ENCODE data around the gene CAPN3. TPM values are rescaled to one million over a fixed set of nuclear protein-coding genes. Genes with fewer than 3 reads are reported as not detected.

The CAPN3 gene
- total RNA-seq, 4 donors from 2014 or later, result 8.2 to 22.4 (median 13.6) TPM

DNA sequence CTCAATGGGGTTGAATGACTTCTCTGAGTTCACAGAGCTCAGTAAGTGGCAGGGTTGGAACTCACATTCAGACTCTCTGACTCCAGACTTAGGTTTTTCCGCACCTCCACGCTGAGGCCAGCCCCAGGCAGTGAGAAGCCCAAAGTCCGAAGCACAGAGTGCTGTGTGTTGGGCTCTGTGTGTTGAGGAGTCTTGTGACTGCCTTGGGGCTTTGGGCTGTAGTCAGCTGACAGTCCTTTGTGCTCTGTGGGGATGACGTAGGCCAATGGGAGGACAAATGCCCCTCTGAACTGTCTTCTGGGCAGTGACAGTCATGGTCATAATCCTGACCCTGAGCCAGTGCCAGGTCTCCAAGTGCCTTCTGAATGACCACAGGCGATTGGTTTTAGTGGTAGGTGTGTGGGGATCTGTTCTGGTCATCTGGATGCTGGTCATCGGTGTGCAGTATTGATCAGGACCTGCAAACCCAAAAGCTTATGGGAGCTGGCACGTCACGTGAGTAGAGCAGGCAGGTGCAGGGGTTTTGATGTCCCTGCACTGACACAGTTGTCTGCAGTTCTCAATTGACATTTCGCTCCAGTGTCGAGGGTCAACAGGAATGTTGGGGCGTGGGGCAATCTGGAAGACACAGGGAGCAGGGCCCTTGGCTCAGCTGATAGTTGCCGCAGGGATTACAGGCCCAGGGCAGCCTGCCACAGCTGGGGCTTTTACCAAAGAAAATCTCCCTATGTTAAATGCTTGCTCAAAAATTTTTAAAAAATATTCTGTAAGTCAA, 45.3 kb downstream of the CAPN3 start:
- TF ChIP-seq, protein P1, sequence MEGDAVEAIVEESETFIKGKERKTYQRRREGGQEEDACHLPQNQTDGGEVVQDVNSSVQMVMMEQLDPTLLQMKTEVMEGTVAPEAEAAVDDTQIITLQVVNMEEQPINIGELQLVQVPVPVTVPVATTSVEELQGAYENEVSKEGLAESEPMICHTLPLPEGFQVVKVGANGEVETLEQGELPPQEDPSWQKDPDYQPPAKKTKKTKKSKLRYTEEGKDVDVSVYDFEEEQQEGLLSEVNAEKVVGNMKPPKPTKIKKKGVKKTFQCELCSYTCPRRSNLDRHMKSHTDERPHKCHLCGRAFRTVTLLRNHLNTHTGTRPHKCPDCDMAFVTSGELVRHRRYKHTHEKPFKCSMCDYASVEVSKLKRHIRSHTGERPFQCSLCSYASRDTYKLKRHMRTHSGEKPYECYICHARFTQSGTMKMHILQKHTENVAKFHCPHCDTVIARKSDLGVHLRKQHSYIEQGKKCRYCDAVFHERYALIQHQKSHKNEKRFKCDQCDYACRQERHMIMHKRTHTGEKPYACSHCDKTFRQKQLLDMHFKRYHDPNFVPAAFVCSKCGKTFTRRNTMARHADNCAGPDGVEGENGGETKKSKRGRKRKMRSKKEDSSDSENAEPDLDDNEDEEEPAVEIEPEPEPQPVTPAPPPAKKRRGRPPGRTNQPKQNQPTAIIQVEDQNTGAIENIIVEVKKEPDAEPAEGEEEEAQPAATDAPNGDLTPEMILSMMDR (IDR thresholded peaks at IDR 0.05; ENCODE audit: low read depth), result no peak

DNA sequence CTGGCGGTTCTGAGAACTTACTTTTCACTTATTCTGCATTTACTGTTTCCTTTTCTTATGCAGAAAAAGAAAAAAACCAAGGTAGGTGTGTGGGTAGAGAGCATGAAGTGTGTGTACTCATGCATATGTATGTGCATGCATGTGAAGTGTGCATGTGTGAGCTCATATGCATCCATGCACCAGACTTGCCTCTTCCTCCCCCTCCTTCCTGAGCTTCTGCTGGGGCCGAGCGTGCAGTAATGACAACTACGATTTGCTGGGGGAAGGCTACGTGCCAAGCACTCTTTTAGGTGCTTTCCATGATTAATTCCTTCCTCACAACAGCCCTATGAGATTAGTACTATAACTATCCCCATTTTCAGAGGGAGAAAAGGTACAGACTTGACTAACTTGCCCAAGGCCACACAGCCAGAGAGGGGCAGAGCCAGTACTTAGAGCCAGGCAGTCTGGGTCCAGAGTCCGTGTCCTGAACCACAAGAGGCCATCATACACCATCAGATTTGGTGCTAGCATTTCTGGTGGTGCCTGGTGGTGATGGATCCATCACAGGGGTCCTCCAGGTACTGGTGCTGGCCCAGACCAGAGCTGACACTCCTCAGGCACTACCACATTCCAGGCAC, 46.7 kb downstream of the CAPN3 start:
- TF ChIP-seq, protein P1 (IDR thresholded peaks at IDR 0.05; ENCODE audit: low read depth), result no peak

DNA sequence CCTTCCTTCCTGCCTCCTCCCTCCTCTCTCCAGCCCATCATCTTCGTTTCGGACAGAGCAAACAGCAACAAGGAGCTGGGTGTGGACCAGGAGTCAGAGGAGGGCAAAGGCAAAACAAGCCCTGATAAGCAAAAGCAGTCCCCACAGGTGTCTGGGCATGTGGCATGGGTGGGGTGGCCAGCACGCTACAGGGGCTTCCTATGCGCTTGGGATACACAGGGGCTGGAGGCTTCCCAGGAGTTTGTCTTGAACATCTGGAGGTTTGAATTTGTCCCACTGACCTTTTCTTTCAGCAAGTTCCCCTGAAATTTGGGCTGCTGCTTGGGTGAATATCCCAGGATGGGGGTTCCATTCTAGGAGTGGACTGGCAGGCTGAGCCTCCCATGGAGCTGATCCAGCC, 48.9 kb downstream of the CAPN3 start:
- TF ChIP-seq, protein P1 (IDR thresholded peaks at IDR 0.05; ENCODE audit: low read depth), result no peak

DNA sequence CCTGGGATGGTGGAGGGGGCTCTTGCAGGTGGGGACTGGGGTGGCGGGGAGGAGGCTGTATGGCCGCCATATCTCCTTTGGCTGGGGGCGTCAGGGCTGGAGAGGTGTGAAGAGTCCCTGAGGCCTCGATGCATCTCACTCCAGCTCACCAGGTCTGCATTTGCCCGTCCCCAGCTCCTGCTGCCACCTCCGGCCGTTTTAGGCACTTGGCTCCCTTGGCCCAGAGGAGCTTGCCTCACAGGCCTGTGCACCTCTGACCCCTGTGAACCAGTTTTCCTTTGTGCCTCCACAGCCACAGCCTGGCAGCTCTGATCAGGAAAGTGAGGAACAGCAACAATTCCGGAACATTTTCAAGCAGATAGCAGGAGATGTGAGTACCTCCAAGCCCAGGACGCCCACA, 49.7 kb downstream of the CAPN3 start:
- TF ChIP-seq, protein P1 (IDR thresholded peaks at IDR 0.05; ENCODE audit: low read depth), result no peak

DNA sequence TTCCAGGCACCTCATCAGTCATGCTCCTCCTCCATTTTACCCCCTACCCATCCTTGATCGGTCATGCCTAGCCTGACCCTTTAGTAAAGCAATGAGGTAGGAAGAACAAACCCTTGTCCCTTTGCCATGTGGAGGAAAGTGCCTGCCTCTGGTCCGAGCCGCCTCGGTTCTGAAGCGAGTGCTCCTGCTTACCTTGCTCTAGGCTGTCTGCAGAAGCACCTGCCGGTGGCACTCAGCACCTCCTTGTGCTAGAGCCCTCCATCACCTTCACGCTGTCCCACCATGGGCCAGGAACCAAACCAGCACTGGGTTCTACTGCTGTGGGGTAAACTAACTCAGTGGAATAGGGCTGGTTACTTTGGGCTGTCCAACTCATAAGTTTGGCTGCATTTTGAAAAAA, 52.6 kb downstream of the CAPN3 start:
- TF ChIP-seq, protein P1 (IDR thresholded peaks at IDR 0.05; ENCODE audit: low read depth), result no peak

DNA sequence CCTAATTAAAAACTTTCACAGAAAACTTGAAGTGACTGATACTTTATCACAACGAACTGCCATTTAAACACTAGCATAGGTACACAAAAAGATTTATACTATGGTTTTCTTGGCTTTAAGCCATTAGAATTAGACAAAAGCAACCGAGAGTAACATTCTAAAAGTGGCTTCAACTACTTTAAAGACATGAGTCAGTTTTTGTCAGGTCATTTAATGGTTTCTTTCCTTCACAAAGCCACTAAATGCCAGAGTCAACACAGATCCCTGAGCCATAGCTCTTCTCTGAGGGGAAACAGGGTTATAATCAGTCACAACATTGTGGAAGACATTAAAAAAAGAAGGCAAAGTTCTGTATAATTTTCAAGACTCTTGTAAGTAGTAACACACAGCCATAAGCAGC, 54.6 kb downstream of the CAPN3 start:
- TF ChIP-seq, protein P1 (IDR thresholded peaks at IDR 0.05; ENCODE audit: low read depth), result no peak

DNA sequence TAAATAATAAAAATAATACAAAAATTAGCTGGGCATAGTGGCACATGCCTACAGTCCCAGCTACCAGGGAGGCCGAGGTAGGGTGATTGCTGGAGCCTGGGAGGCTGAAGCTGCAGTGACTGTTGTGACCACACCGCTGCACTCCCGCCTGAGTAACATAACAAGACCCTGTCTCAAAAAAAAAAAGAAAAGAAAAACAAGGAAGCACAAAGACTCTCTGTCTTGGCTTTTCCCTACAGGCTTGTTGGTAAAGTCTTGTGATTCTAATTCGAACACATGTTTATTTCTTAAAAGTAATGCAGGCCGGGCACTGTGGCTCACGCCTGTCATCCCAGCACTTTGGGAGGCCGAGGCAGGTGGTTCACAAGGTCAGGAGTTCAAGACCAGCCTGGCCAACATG, 60.1 kb downstream of the CAPN3 start:
- TF ChIP-seq, protein P1 (IDR thresholded peaks at IDR 0.05; ENCODE audit: low read depth), result no peak
